Neural cell (in vitro differentiated cells): Measurements from ENCODE around the gene NRG2. TPM values are rescaled to one million over a fixed set of nuclear protein-coding genes. Genes with fewer than 3 reads are reported as not detected.

Experiments used
- H2AFZ ChIP-seq: fragments of 200-600, 300-800 bp; sonication (generic), shearing (Covaris generic); 2 replicates; pipeline ENCODE4 v1.6.0; 2014; ENCODE audit warnings: low read depth, mild to moderate bottlenecking, antibody characterized with exemption, low read length, moderate library complexity
- H3F3A ChIP-seq: fragments of 200-600 bp; shearing (Covaris generic); 2 replicates; pipeline ENCODE4 v1.6.1; 2016; ENCODE audit warnings: mild to moderate bottlenecking, moderate library complexity, mixed read lengths, antibody characterized with exemption, low read length; ENCODE audit not compliant: insufficient read depth, poor library complexity, severe bottlenecking
- H3K27ac ChIP-seq: fragments of 200-600, 300-800 bp; sonication (generic), shearing (Covaris generic); 2 replicates; pipeline ENCODE4 v1.5.1; 2014; ENCODE audit warnings: mild to moderate bottlenecking, low read length, moderate library complexity
- H3K27me3 ChIP-seq: fragments of 300-800, 200-600 bp; sonication (generic), shearing (Covaris generic); 2 replicates; pipeline ENCODE4 v1.6.0; 2014; ENCODE audit warnings: mild to moderate bottlenecking, low read depth, low read length, moderate library complexity; ENCODE audit not compliant: insufficient read depth
- H3K36me3 ChIP-seq: fragments of 300-800, 200-600 bp; sonication (generic), shearing (Covaris generic); 2 replicates; pipeline ENCODE4 v1.5.1; 2014; ENCODE audit warnings: mild to moderate bottlenecking, antibody characterized with exemption, low read length, moderate library complexity; ENCODE audit not compliant: insufficient read depth
- H3K4me2 ChIP-seq: fragments of 300-800, 200-600 bp; sonication (generic), shearing (Covaris generic); 2 replicates; pipeline ENCODE4 v1.6.0; 2014; ENCODE audit warnings: mild to moderate bottlenecking, low read length
- H3K4me3 ChIP-seq: fragments of 300-800, 200-600 bp; sonication (generic), shearing (Covaris generic); 2 replicates; pipeline ENCODE4 v1.5.1; 2014; ENCODE audit warnings: mild to moderate bottlenecking, low read length, moderate library complexity
- H3K79me2 ChIP-seq: fragments of 200-600 bp; shearing (Covaris generic); replicated peaks from 2 replicates; pipeline ENCODE4 v1.6.0; 2014; ENCODE audit warnings: mild to moderate bottlenecking, low read length, moderate library complexity; ENCODE audit not compliant: insufficient read depth
- H3K9ac ChIP-seq: fragments of 300-800, 200-600 bp; sonication (generic), shearing (Covaris generic); 2 replicates; pipeline ENCODE4 v1.6.1; 2016; ENCODE audit warnings: mild to moderate bottlenecking, low read length, mixed read lengths
- H3K9me2 ChIP-seq: fragments of 200-600 bp; shearing (Covaris generic); 2 replicates; pipeline ENCODE4 v1.6.1; 2016; ENCODE audit warnings: mild to moderate bottlenecking, low read length, mixed read lengths; ENCODE audit not compliant: insufficient read depth
- H3K9me3 ChIP-seq: fragments of 200-600, 300-800 bp; sonication (generic), shearing (Covaris generic); 2 replicates; pipeline ENCODE4 v1.6.1; 2016; ENCODE audit warnings: mild to moderate bottlenecking, mixed run types, low read length, moderate library complexity, mixed read lengths
- H4K20me1 ChIP-seq: fragments of 200-600 bp; shearing (Covaris generic); 2 replicates; pipeline ENCODE4 v1.6.1; 2016; ENCODE audit warnings: mild to moderate bottlenecking, mixed run types; ENCODE audit not compliant: insufficient read depth
- EP300 ChIP-seq: fragments of 450-650 bp; conservative IDR thresholded peaks from 2 replicates; pipeline ENCODE4 v1.6.1; 2014; ENCODE audit warnings: antibody characterized with exemption, mild to moderate bottlenecking, moderate library complexity; ENCODE audit not compliant: poor library complexity, severe bottlenecking
- EZH2 ChIP-seq: fragments of 200-600, 300-800 bp; shearing (Covaris generic), sonication (generic); IDR thresholded peaks from 2 replicates; pipeline ENCODE4 v1.6.1; 2014; ENCODE audit warnings: antibody characterized with exemption, low read length, borderline replicate concordance, mild to moderate bottlenecking; ENCODE audit not compliant: insufficient read depth, poor library complexity, severe bottlenecking
- MXI1 ChIP-seq: fragments of 450-650 bp; conservative IDR thresholded peaks from 2 replicates; pipeline ENCODE4 v1.6.1; 2014; ENCODE audit warnings: antibody characterized with exemption, mild to moderate bottlenecking; ENCODE audit not compliant: poor library complexity, severe bottlenecking
- POLR2AphosphoS5 ChIP-seq: IDR thresholded peaks from 2 replicates; pipeline ENCODE4 v1.6.1; 2012
- RAD21 ChIP-seq: fragments of 450-650 bp; conservative IDR thresholded peaks from 2 replicates; pipeline ENCODE4 v1.6.1; 2014; ENCODE audit warnings: antibody characterized with exemption, mild to moderate bottlenecking, moderate library complexity
- REST ChIP-seq: IDR thresholded peaks from 2 replicates; pipeline ENCODE4 v1.6.1; 2012; ENCODE audit warnings: borderline replicate concordance
- SMC3 ChIP-seq: fragments of 450-650 bp; conservative IDR thresholded peaks from 2 replicates; pipeline ENCODE4 v1.6.1; 2014; ENCODE audit warnings: antibody characterized with exemption, mild to moderate bottlenecking, moderate library complexity; ENCODE audit not compliant: poor library complexity
- TAF1 ChIP-seq: IDR thresholded peaks from 2 replicates; pipeline ENCODE4 v1.6.1; 2012; ENCODE audit warnings: low read depth
- polyA plus RNA-seq: library from polyadenylated mRNA; depleted of rRNA; stranded (reverse); fragments of >200 nt; gene quantifications from 2 replicates; pipeline ENCODE4 v1.2.3, GENCODE V29; 2014
- TF ChIP-seq, protein P1 (sequence below): fragments of 450-650 bp; IDR thresholded peaks from 2 replicates; pipeline ENCODE4 v1.5.1; 2014; ENCODE audit warnings: antibody characterized with exemption, mild to moderate bottlenecking, moderate library complexity; ENCODE audit not compliant: poor library complexity, severe bottlenecking

Gene NRG2
- polyA plus RNA-seq, 1 donor from 2014 or later, result 5.4 TPM

DNA sequence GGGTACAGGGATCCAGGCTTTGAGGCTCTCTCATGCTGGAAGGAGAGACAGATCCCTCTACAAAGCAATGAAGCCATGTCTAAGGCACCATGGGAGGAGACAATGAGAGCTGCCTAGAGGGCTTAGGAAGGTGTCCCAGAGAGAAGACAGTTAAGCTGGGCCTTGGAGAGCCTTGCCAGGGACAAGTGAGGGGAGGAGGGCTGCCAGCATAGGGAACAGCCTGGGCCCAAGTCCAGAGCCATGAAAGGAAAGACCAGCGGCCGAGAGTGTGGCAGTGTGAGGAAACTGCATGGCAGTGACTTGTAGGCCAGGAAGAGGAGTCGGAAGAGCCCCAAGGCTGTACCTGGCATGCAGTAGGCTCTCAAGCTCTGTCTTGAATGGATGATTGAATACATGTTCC, 159.0 kb downstream of the NRG2 start:
- no peaks in the 10 kb centered on the region for H4K20me1 ChIP-seq
- H3K36me3 ChIP-seq, result no peaks in the 10 kb centered on the region
- no peaks in the 10 kb centered on the region for H3K79me2 ChIP-seq
- no peak overlapping the region for H3K4me3 ChIP-seq
- no peak overlapping the region for H3K9ac ChIP-seq
- no peaks in the 10 kb centered on the region for H3K27me3 ChIP-seq
- H2AFZ ChIP-seq, result no peak overlapping the region
- no peaks in the 10 kb centered on the region for H3K9me3 ChIP-seq
- no peak overlapping the region for H3K27ac ChIP-seq
- H3K4me2 ChIP-seq, result no peak overlapping the region
- H3K9me2 ChIP-seq, result no peaks in the 10 kb centered on the region
- TF ChIP-seq SMC3 (no peak), RAD21 (no peak), EZH2 (no peak), POLR2AphosphoS5 (no peak), EP300 (no peak), MXI1 (no peak), REST (no peak), TAF1 (no peak)
- TF ChIP-seq, protein P1, sequence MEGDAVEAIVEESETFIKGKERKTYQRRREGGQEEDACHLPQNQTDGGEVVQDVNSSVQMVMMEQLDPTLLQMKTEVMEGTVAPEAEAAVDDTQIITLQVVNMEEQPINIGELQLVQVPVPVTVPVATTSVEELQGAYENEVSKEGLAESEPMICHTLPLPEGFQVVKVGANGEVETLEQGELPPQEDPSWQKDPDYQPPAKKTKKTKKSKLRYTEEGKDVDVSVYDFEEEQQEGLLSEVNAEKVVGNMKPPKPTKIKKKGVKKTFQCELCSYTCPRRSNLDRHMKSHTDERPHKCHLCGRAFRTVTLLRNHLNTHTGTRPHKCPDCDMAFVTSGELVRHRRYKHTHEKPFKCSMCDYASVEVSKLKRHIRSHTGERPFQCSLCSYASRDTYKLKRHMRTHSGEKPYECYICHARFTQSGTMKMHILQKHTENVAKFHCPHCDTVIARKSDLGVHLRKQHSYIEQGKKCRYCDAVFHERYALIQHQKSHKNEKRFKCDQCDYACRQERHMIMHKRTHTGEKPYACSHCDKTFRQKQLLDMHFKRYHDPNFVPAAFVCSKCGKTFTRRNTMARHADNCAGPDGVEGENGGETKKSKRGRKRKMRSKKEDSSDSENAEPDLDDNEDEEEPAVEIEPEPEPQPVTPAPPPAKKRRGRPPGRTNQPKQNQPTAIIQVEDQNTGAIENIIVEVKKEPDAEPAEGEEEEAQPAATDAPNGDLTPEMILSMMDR, result no peak
- H3F3A ChIP-seq, result no peaks in the 10 kb centered on the region

DNA sequence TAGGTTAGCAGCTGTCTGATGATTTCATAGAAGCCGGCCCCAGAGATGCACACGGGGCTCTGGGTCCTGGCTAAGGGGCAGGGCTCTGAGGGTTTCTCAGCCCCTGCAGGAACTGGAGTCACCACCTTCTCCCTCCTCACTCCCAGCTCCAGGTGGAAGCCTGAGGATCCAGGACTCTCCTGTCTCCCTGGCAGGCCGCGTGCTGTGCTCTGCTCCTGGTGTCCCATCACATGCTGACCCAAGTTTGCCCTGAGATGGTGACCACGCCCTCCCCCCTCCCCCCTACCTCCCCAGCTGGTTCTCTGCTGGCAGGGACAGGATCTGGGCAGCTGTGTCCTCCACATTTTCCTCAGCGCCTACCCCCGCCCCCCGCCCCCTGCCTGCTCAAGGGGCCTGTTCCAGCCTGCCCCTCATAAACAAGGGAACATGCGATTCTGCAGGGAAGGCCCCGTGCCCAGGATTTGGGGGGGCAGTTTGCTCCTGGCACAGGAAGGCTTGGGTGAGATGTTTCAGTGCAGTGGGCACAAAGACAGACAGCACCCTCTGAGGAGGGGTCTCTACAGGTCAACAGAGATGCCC, 160.0 kb downstream of the NRG2 start:
- H3K4me3 ChIP-seq, result no peak overlapping the region
- H3K9ac ChIP-seq, result no peak overlapping the region
- no peaks in the 10 kb centered on the region for H3K27me3 ChIP-seq
- no peaks in the 10 kb centered on the region for H3K9me3 ChIP-seq
- TF ChIP-seq MXI1 (no peak), TAF1 (no peak), POLR2AphosphoS5 (no peak), SMC3 (no peak), EZH2 (no peak), EP300 (no peak), RAD21 (no peak), REST (no peak)
- TF ChIP-seq, protein P1, result no peak
- no peaks in the 10 kb centered on the region for H4K20me1 ChIP-seq
- H3K27ac ChIP-seq, result no peak overlapping the region
- H3K36me3 ChIP-seq, result no peaks in the 10 kb centered on the region
- H3K4me2 ChIP-seq, result no peak overlapping the region
- H3K79me2 ChIP-seq, result no peaks in the 10 kb centered on the region
- no peaks in the 10 kb centered on the region for H3K9me2 ChIP-seq
- H3F3A ChIP-seq, result no peaks in the 10 kb centered on the region
- H2AFZ ChIP-seq, result no peak overlapping the region
